ENCODE data around the gene ATXN1.

DNA sequence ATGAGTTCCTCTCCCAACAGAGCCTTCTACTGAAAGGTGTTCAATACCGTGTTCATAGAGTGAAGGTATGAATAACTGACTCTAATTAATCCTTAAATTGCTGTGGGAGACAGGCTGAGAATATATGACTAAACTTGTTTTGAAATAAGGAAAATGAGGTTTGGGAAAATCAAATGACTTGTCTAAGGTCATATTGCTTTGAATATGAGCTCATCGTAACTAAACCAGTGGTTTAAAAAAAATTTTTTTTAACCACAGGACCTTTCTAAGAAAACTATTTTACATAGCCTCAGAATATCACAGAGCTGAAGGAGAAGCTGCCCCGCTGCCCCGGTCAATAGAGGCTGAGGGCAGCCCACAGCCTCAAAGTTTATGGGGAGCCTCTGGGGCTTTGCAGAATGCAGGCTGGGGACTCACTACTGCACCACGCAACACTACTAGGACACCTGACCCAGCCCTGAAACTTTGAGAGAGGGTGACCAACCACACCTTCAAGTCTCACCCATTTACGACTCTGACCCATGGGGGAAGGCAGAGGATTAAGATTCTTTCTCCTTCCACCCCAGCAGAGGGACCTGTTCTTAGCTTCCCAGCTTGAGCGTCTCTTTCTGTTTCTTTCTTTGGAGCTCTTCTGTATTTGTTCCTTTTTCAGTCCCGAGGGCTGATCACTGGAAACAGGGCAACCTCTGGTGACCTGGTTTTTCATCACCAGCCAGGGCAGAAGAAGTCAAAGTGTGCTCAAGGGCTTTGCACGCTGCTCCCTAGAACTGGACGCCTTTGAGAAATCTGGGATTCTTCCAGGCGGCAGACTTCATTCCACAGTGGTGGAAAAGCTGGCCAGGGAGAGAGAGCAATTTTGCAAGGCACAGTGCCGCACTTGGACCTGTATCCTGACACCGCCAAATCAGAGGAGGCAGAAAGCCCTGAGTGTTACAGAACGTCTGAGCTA, 220.2 kb downstream of the ATXN1 start:
- TF ChIP-seq ZFP3 (CRISPR knock-in tag; IDR thresholded peaks at IDR 0.05) = no peak
- no peak for TF ChIP-seq OSR1 (CRISPR knock-in tag; IDR thresholded peaks at IDR 0.05)
- TF ChIP-seq ZNF8 (CRISPR knock-in tag; IDR thresholded peaks at IDR 0.05) = no peak
- TF ChIP-seq, protein P1, sequence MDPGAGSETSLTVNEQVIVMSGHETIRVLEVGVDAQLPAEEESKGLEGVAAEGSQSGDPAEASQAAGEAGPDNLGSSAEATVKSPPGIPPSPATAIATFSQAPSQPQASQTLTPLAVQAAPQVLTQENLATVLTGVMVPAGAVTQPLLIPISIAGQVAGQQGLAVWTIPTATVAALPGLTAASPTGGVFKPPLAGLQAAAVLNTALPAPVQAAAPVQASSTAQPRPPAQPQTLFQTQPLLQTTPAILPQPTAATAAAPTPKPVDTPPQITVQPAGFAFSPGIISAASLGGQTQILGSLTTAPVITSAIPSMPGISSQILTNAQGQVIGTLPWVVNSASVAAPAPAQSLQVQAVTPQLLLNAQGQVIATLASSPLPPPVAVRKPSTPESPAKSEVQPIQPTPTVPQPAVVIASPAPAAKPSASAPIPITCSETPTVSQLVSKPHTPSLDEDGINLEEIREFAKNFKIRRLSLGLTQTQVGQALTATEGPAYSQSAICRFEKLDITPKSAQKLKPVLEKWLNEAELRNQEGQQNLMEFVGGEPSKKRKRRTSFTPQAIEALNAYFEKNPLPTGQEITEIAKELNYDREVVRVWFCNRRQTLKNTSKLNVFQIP (CRISPR knock-in tag; IDR thresholded peaks at IDR 0.05; ENCODE audit: borderline replicate concordance, low read depth) = no peak
- TF ChIP-seq BACH2 (CRISPR knock-in tag; IDR thresholded peaks at IDR 0.05; ENCODE audit: borderline replicate concordance) = no peak
- TF ChIP-seq RARB (CRISPR knock-in tag; IDR thresholded peaks at IDR 0.05) = no peak
- no peak for TF ChIP-seq ZNF70 (CRISPR knock-in tag; IDR thresholded peaks at IDR 0.05)
